ENCODE results near the gene GPHN. TPM values are rescaled to one million over a fixed set of nuclear protein-coding genes. Genes with fewer than 3 reads are reported as not detected.

The GPHN gene
- total and polyA plus RNA-seq, 2 of the 8 experiments (the other 6 are each of a cell fraction or from before 2014, with no cell fraction given), result 6.0 to 16.0 TPM

GRCh38 chr14:67050896-67051295 is 542.9 kb downstream of the GPHN start (continued):
- TF ChIP-seq USF2 (IDR thresholded peaks at IDR 0.05; ENCODE audit: low read length) (no peak), TEAD4 (IDR thresholded peaks at IDR 0.05; ENCODE audit: low read depth, low read length) (no peak), EGR1 (IDR thresholded peaks at IDR 0.05; ENCODE audit: borderline replicate concordance, low read depth, low read length) (no peak), YY1 (IDR thresholded peaks at IDR 0.05; ENCODE audit: low read depth, low read length) (no peak), KDM4A (IDR thresholded peaks at IDR 0.05; ENCODE audit: low read depth, low read length, severe bottlenecking) (no peak), E2F6 (IDR thresholded peaks at IDR 0.05) (no peak), MAX (IDR thresholded peaks at IDR 0.05) (no peak), TAF7 (optimal IDR thresholded peaks at IDR 0.05; ENCODE audit: borderline replicate concordance, low read depth, low read length) (no peak), TCF12 (IDR thresholded peaks at IDR 0.05; ENCODE audit: low read depth, low read length) (no peak)

Measured in H1 (cell line).